Neural crest cell (in vitro differentiated cells): Measurements from ENCODE around the gene CR2. TPM values are rescaled to one million over a fixed set of nuclear protein-coding genes. Genes with fewer than 3 reads are reported as not detected.

ENCODE experiments used
- DNase-seq: peaks from one replicate; pipeline ENCODE4 v3.0.0; 2021; ENCODE audit warnings: low read depth, mixed read lengths, low spot score
- H3K27ac Mint-ChIP-seq: one replicate; pipeline ENCODE4 v1.8.0; 2021; ENCODE audit warnings: mild to moderate bottlenecking, mixed read lengths; ENCODE audit not compliant: unreplicated experiment
- H3K27me3 Mint-ChIP-seq: 2 replicates; pipeline ENCODE4 v1.8.0; 2021; ENCODE audit warnings: low read depth, mild to moderate bottlenecking, mixed read lengths
- H3K36me3 Mint-ChIP-seq: 2 replicates; pipeline ENCODE4 v1.8.0; 2021; ENCODE audit warnings: low read depth, mild to moderate bottlenecking, mixed read lengths
- H3K4me1 Mint-ChIP-seq: 2 replicates; pipeline ENCODE4 v1.8.0; 2021; ENCODE audit warnings: mixed read lengths
- H3K4me3 Mint-ChIP-seq: one replicate; pipeline ENCODE4 v1.8.0; 2021; ENCODE audit warnings: mild to moderate bottlenecking, mixed read lengths
- H3K9me3 Mint-ChIP-seq: 2 replicates; pipeline ENCODE4 v1.8.0; 2021; ENCODE audit warnings: mixed read lengths
- CTCF ChIP-seq: fragments of 200-600 bp; sonication (generic); conservative IDR thresholded peaks from 2 replicates; pipeline ENCODE4 v1.5.0; 2021; ENCODE audit warnings: antibody characterized with exemption, mild to moderate bottlenecking
- total RNA-seq: library from RNA; stranded (reverse); gene quantifications from 2 replicates; pipeline ENCODE4 v1.2.1, GENCODE V29; 2021

Gene CR2
- total RNA-seq, 1 donor from 2014 or later = not detected

DNA sequence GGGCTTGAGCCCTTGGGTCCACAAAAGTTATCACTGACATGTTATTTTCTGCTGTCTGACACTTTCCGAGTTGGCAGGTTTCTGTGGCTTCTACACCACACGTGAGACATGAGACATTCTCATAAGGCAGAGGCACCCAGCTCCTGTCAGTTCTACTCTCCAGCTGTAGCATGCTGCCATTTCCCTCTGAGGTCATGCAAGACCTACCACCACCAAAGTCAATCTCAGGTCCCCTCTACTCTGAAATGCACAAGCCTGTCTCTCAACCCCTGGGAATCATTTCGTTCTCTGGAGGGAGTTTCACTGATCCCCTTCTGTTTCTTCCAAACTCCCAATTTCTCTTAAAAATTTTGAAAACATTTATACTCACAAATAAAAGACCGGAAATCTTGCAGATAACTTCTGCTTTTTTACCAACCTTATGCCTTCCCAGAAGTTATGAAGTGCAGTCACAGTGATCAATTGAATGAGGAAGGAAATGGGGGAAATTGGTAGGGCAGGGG lies 39.5 kb upstream of the CR2 start:
- Mint-ChIP-seq H3K27ac (no peak overlapping the region), H3K4me3 (no peak overlapping the region), H3K4me1 (no peaks in the 10 kb centered on the region), H3K36me3 (no peaks in the 10 kb centered on the region), H3K27me3 (peaks cover 15% of the 10 kb centered on the region), H3K9me3 (no peaks in the 10 kb centered on the region)
- no peak for DNase-seq
- no peak for TF ChIP-seq CTCF

DNA sequence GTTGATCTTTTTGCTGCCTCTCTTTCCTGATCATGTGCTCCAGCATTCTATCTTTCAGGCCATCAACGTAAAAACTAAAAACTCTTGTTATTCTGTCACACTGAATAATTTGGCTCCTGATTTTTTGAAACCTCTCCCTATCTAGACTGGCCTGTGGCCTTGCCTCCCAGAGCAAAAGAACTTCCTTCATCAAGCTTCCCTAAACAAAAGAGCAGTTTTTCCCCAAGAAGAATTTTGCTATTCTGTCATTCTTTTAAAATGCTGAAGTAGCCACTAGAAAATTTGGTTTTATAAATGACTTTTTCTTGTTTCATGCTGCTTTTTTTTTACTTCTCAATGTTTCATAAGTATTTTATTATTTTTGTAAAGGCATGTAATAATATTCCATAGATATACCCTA lies 37.1 kb upstream of the CR2 start:
- Mint-ChIP-seq H3K27ac (no peak overlapping the region), H3K4me1 (no peaks in the 10 kb centered on the region), H3K4me3 (no peak overlapping the region), H3K27me3 (peaks cover 26% of the 10 kb centered on the region), H3K36me3 (no peaks in the 10 kb centered on the region), H3K9me3 (peaks cover 5% of the 10 kb centered on the region)
- no peak for TF ChIP-seq CTCF
- no peak for DNase-seq

DNA sequence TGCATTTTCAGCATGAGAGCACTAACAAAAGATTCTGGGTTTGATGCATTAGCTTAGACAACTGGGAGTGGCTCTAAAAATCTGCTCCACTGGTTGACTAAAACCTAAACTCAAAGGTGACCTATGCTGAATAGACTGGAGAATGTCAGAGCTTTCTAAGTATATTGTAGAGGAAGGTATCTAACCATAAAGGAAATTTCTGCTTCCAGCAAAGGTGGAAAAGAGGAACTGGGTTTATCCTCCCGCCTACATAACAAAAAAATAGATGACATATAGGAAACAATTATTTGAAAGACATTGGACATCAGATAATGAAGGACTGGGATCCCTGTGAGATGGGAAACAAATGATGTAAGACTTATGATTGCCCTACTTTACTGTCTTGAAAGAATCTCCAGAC lies 35.8 kb upstream of the CR2 start:
- Mint-ChIP-seq H3K27me3 (peaks cover 39% of the 10 kb centered on the region), H3K4me1 (no peaks in the 10 kb centered on the region), H3K36me3 (no peaks in the 10 kb centered on the region), H3K9me3 (peaks cover 5% of the 10 kb centered on the region), H3K27ac (no peak overlapping the region), H3K4me3 (no peak overlapping the region)
- no peak for TF ChIP-seq CTCF
- no peak for DNase-seq

DNA sequence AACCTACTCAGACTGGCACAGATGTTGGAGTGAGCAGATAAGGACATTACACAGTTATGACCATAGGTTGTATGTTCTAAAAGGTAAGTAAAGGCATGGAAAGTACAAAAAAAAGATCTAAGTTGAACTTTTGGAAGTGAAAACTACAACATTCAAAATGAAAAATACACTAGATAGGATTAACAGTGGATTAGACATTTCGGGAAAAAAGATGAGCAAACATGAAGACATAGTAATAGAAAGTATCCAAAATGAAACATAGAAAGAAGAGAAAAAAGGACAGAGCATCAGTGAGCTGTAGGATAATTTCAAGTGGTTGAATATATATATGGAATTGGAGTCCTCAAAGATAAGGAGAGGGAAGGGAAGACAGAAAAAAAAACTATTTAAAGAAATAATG lies 34.0 kb upstream of the CR2 start:
- DNase-seq = no peak
- Mint-ChIP-seq H3K9me3 (peaks cover 5% of the 10 kb centered on the region), H3K27ac (no peak overlapping the region), H3K27me3 (peaks cover 55% of the 10 kb centered on the region), H3K4me3 (no peak overlapping the region), H3K36me3 (no peaks in the 10 kb centered on the region), H3K4me1 (peaks cover 5% of the 10 kb centered on the region)
- TF ChIP-seq CTCF = no peak

- TF ChIP-seq CTCF = no peak
- H3K36me3 Mint-ChIP-seq = no peaks in the 10 kb centered on the region
- DNase-seq = no peak
- peaks cover 5% of the 10 kb centered on the region for H3K9me3 Mint-ChIP-seq
- H3K4me1 Mint-ChIP-seq = peaks cover 5% of the 10 kb centered on the region
- H3K27ac Mint-ChIP-seq = no peak overlapping the region
- H3K4me3 Mint-ChIP-seq = no peak overlapping the region
- H3K27me3 Mint-ChIP-seq = peaks cover 61% of the 10 kb centered on the region
These were observed 33.0 kb upstream of the CR2 start for GRCh38 chr1:207421078-207421477.
